Activated T-cell treated with anti-CD3 and anti-CD28 coated beads, Interleukin-2, amount 50 U/mL, for 72 hours (primary cell): ENCODE data around the gene MYRFL. TPM values are rescaled to one million over a fixed set of nuclear protein-coding genes. Genes with fewer than 3 reads are reported as not detected.

ENCODE experiments used
- ATAC-seq, 2 donors: fragments of 150-1000 bp; cut with Tn5 transposase; replicated peaks in 1 of 2; 2 replicates each; pipeline ENCODE4 v1.10.0; 2021; ENCODE audit warnings: moderate library complexity in 2 of 2, mild to moderate bottlenecking in 1 of 2
- DNase-seq, 2 donors: peaks; one replicate each; pipeline ENCODE4 v3.0.0; 2021 to 2022; ENCODE audit warnings: mixed read lengths in 1 of 2
- H3K27ac Mint-ChIP-seq: one replicate; pipeline ENCODE4 v1.8.0; 2022; ENCODE audit warnings: mild to moderate bottlenecking, moderate library complexity, mixed read lengths
- H3K27me3 Mint-ChIP-seq: one replicate; pipeline ENCODE4 v1.8.0; 2022; ENCODE audit warnings: low read depth, mixed read lengths
- H3K36me3 Mint-ChIP-seq, 2 donors: one replicate each; pipeline ENCODE4 v1.8.0; 2022; ENCODE audit warnings: mixed read lengths in 2 of 2, mild to moderate bottlenecking in 1 of 2; ENCODE audit not compliant: insufficient read depth in 2 of 2
- H3K4me1 Mint-ChIP-seq: one replicate; pipeline ENCODE4 v1.8.0; 2022; ENCODE audit warnings: low read depth, mixed read lengths
- H3K4me3 Mint-ChIP-seq, 2 donors: one replicate each; pipeline ENCODE4 v1.8.0; 2022; ENCODE audit warnings: mild to moderate bottlenecking in 2 of 2, mixed read lengths in 2 of 2, moderate library complexity in 2 of 2
- H3K9me3 Mint-ChIP-seq, 2 donors: one replicate each; pipeline ENCODE4 v1.8.0; 2022; ENCODE audit warnings: mixed read lengths in 2 of 2
- total RNA-seq, 2 donors: library from RNA; stranded (reverse); gene quantifications; one replicate each; pipeline ENCODE4 v1.2.3, GENCODE V29; 2022

MYRFL gene
- total RNA-seq, 2 donors from 2014 or later = 0.14 TPM; not detected in 1

DNA sequence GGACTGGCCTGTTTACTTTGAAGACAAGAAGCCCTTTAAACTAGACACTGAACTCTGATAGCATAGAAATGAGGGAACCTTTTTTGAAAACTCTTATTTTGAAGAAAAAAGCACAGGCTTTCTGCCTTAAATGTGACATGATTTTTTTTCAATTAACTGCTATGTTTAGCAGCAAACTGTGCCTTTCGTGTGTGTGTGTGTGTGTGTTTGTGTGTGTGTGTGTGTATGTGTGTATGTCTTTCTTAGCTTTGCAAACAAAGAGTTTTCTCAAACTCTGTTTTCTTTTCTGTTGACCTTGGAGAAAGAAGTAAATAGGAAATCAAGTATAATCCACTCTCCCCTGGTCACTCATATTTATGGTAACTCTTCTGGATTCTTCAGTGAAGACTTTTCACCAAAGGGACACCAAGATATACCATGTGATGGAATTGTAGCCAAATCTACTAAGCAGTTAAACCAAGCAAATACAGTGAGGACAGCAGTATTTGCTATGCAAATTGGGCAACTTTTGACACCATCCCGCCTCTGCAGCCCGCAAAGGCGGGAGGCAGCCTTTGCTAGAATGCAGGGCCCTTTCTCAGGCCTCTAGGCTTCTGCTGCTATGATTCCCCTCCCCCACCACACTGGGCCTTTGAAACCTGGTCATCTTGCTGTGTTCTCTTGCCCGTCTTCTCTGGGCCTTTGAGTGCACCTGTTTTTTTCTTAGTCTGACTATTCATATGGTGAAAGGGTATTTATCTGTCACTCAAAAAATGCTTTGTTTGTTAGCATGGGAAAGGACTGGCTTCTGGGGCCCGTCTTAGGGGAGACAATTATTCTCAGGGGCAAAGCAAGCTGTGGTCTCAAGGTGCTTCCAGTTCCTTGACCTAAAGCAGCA, 107.9 kb downstream of the MYRFL start:
- peaks cover 15% of the 10 kb centered on the region for H3K27me3 Mint-ChIP-seq
- DNase-seq (no peak), ATAC-seq (no peak)
- no peaks in the 10 kb centered on the region for H3K4me1 Mint-ChIP-seq
- H3K36me3 Mint-ChIP-seq = no peaks in the 10 kb centered on the region
- no peak overlapping the region for H3K4me3 Mint-ChIP-seq
- H3K9me3 Mint-ChIP-seq = no peaks in the 10 kb centered on the region
- H3K27ac Mint-ChIP-seq = no peak overlapping the region

DNA sequence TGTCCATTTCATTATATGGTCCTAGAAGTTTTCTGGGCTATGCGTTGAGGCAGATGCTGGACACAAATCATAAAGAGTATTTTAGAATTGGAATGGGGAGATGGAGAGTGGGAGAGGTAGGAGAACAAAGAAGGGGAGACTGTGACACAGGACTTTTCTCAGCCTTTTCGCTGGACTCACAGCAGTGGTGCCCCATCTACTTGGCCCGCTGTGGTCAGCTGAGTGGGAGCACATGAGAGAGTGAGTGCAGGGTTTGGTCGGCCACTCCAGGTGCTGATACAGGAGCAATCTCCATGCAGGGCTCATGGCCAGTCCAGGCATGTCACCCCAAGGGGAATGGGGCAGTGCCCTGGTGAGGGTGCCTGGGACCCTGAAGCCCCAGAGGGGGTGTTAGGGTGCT, 109.0 kb downstream of the MYRFL start:
- Mint-ChIP-seq H3K27me3 (peaks cover 15% of the 10 kb centered on the region), H3K36me3 (no peaks in the 10 kb centered on the region), H3K27ac (no peak overlapping the region), H3K4me3 (no peak overlapping the region), H3K4me1 (no peaks in the 10 kb centered on the region), H3K9me3 (no peaks in the 10 kb centered on the region)
- DNase-seq = no peak
- ATAC-seq = no peak

DNA sequence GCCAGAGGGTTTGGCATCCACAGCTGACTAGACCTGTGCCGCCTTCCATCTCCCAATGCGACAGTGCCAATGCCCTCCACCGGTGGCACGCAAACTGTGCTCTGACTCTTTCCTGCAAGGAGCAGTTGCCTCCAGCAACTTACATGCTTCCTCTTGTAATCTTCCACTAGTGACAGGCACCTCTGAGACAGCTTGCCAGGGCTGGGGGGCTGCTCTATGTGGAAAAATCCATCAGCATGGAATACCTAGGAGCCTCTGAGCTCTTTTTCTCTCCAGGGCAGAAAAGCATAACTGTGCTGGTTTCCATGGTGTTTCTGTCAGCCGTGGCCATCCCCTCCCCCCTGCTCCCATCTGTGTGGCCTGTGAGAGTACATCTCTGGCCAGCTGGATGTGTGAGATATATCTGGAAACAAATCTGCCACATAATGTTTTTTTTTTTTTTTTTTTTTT, 110.6 kb downstream of the MYRFL start:
- Mint-ChIP-seq H3K36me3 (peaks cover 0 to 2% of the 10 kb centered on the region in 2 donors), H3K4me3 (no peak overlapping the region), H3K27me3 (peaks cover 9% of the 10 kb centered on the region), H3K9me3 (no peaks in the 10 kb centered on the region), H3K4me1 (no peaks in the 10 kb centered on the region), H3K27ac (no peak overlapping the region)
- no peak for ATAC-seq
- no peak for DNase-seq

DNA sequence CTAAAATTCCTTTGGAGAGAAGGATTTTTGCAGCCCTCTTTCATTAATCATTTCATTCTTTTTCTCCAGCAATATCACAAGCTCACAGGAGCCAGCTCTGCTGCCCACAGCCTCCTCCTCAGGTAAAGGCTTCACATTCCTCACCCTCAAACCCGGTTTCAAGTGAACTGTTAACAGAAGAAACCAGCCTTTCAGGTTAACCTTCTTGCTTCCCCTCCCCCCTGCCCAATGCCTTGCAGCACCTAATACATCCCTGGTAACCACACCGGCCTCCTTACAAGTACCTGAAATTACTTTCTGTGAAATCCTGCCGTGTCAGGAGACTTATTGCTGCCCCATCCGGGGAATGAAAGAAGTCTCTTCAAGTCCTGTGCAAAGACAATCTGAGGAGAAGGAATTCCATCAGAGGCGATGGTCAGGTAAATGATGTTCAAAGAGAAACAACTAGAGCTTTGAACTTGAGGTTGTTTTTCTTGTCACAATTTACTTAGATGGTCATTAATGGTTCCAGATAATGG, 111.2 kb downstream of the MYRFL start:
- H3K4me1 Mint-ChIP-seq = no peaks in the 10 kb centered on the region
- no peak overlapping the region for H3K27ac Mint-ChIP-seq
- no peak for ATAC-seq
- H3K4me3 Mint-ChIP-seq = no peak overlapping the region
- H3K36me3 Mint-ChIP-seq = peaks cover 0 to 2% of the 10 kb centered on the region in 2 donors
- no peaks in the 10 kb centered on the region for H3K9me3 Mint-ChIP-seq
- DNase-seq = no peak
- H3K27me3 Mint-ChIP-seq = peaks cover 9% of the 10 kb centered on the region

DNA sequence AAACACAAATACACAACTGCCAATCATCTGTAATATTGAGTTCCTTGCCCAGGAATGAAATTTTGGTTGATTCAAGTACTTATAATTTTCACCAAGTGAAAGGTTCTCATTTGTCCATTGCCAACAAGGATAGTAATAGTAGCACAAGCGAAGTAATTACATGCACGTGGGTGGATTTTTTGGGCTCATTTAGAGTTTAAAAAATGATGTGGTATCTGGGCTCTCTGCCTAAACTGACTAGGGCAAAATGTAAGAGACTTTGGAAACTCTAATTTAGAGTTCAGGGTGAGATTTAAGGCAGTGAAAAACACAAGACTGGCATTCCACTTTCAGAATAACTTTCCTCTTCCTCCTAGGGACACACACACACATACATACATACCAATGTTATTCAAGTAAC, 111.7 kb downstream of the MYRFL start:
- no peaks in the 10 kb centered on the region for H3K4me1 Mint-ChIP-seq
- ATAC-seq = no peak
- H3K27me3 Mint-ChIP-seq = peaks cover 9% of the 10 kb centered on the region
- H3K36me3 Mint-ChIP-seq = peaks cover 0 to 2% of the 10 kb centered on the region in 2 donors
- H3K4me3 Mint-ChIP-seq = no peak overlapping the region
- no peak overlapping the region for H3K27ac Mint-ChIP-seq
- DNase-seq = no peak
- no peaks in the 10 kb centered on the region for H3K9me3 Mint-ChIP-seq

DNA sequence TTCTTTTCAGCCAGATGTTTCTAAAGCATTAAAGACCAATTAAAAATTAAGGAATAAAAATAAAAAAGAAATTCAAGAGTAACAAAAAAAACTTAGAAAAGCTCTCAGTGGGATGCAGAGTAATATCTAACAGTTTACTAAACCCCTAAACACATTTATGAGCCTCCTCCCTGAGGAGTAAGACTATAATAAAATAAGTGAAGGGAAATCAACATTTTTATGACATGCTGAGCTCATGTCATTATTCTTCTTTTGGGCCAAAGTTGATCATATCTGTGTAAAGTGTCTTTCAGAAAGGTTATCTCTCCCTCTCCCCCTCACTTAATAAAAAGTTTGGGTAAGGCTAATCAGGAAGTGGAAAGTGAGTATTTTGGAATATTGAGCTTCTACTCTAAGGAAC, 122.1 kb downstream of the MYRFL start:
- Mint-ChIP-seq H3K36me3 (no peaks in the 10 kb centered on the region), H3K9me3 (no peaks in the 10 kb centered on the region), H3K27ac (no peak overlapping the region), H3K4me3 (no peak overlapping the region), H3K27me3 (no peaks in the 10 kb centered on the region), H3K4me1 (no peaks in the 10 kb centered on the region)
- DNase-seq (no peak), ATAC-seq (no peak)

DNA sequence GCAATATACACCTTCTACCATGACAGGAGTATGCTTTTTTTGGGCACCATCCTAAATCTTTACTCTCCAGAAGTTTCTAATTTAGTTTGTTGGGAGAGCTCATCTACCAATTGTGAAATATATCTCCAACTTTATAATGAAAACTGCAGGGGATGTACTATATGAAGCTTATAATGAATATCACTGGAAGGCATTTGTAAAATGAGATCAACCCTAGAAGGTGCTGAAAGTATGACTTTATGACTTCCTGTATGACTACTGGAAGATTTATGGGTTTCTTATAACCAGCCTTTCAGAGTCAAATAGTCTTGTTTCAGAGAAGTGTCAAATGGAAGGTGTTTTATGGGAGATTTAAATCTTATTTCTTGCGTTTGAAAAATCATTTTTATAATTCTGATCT, 122.9 kb downstream of the MYRFL start:
- Mint-ChIP-seq H3K27me3 (no peaks in the 10 kb centered on the region), H3K36me3 (no peaks in the 10 kb centered on the region), H3K27ac (no peak overlapping the region), H3K9me3 (no peaks in the 10 kb centered on the region), H3K4me1 (no peaks in the 10 kb centered on the region), H3K4me3 (no peak overlapping the region)
- no peak for DNase-seq
- ATAC-seq = no peak

DNA sequence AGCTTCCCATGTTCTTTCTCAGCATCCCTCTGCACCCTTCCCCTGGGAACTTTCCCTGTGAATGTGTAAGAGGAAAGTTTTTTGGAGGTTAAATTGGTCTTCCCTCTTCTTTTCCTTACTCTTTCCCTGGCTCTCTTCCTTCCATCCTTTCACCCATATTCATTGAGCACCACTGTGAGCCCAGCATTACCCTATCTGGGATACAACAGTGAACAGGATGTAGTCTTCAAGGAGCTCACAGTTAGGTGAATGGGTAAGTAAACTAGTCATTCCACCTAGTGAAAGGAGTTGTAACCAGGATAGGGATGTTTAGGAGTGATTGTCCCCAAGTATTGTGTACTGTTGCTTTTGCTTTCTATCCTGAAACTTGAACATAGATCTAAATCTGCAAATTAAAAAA, 123.8 kb downstream of the MYRFL start:
- ATAC-seq (no peak), DNase-seq (no peak)
- no peaks in the 10 kb centered on the region for H3K9me3 Mint-ChIP-seq
- H3K4me3 Mint-ChIP-seq = no peak overlapping the region
- H3K27me3 Mint-ChIP-seq = no peaks in the 10 kb centered on the region
- no peaks in the 10 kb centered on the region for H3K36me3 Mint-ChIP-seq
- H3K27ac Mint-ChIP-seq = no peak overlapping the region
- H3K4me1 Mint-ChIP-seq = no peaks in the 10 kb centered on the region

DNA sequence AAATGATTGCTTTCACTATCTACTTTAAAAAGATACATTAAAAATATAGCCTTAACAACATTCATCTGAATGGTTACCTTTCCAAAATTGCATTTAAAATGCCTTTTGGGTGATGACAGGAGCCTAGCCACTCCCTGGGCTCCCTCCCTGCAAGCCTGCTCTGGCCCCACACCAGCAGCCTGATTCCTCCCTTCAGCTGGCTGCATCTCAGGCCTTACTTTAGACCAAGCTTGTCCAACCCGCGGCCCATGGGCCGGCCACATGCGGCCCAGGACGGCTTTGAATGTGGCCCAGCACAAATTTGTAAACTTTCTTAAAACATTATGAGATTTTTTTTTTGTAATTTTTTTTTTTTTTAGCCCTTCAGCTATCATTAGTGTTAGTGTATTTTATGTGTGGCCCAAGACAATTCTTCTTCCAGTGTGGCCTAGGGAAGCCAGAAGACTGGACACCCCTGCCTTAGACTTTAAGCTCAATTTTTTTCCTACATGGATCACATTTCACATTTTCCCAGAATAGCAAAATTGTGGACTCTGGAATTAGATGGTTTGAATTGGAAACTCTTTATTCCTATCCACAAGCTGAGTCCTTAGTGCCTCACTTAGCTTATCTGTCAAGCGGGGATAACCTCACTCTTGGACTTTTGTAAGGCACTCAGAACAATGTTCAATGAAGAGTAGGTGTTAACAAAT, 124.4 kb downstream of the MYRFL start:
- DNase-seq (no peak), ATAC-seq (no peak)
- H3K4me3 Mint-ChIP-seq = no peak overlapping the region
- no peaks in the 10 kb centered on the region for H3K36me3 Mint-ChIP-seq
- H3K27me3 Mint-ChIP-seq = no peaks in the 10 kb centered on the region
- H3K9me3 Mint-ChIP-seq = no peaks in the 10 kb centered on the region
- no peaks in the 10 kb centered on the region for H3K4me1 Mint-ChIP-seq
- no peak overlapping the region for H3K27ac Mint-ChIP-seq

DNA sequence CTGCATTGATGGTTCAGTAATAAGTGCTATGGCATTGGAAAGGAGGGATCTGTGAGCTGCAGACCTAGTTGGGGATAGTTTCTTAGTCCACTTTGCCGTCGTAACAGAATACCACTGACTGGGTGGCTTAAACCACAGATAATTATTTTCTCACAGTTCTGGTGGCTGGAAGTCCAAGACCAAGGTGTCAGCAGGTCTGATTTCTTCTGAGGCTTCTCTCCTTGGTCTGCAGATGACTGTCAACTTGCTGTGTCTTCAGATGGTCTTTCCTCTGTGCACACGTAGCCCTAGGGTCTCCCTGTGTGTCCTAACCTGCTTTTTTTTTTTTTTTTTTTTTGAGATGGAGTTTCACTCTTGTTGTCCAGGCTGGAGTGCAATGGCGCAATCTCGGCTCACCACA, 126.1 kb downstream of the MYRFL start:
- DNase-seq (no peak), ATAC-seq (no peak)
- Mint-ChIP-seq H3K36me3 (no peaks in the 10 kb centered on the region), H3K4me3 (no peak overlapping the region), H3K27me3 (no peaks in the 10 kb centered on the region), H3K9me3 (no peaks in the 10 kb centered on the region), H3K27ac (no peak overlapping the region), H3K4me1 (no peaks in the 10 kb centered on the region)

DNA sequence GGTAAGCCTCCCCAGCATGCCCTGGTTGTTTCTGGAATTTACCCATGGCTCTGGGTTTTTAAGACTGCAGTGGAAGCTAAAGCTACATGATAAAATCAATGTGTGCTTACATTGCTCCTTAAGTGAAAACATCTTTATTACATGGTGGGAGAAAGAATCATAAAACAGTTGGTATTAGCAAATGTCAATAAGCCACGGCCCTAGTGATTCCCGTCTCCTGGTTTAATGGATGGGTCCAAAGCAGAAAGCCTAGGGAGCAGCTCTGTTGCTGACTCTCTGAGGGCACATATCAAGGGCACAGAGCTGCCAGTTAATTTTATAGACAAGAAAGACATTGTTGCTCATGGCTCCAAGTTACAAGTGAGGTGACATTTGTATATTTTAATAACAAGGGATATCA, 127.9 kb downstream of the MYRFL start:
- no peaks in the 10 kb centered on the region for H3K9me3 Mint-ChIP-seq
- no peak for DNase-seq

DNA sequence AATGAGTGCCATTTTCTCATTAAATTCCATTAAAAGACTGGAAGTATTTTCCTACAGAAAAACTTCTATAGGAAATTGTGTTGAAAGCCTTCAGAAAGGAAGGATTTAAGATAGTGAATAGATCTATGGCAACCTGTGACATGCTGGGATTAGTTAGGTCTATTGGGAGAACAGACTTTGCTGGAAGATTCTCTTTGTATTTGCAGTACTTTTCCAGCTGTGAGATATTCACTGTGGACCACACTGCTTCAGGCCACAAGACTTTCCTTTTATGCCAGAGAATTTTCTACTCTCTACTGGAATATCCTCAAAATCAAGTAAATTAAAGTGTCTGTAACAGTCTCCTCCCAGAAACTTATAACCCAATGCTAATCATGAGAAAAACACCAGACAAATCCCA, 136.2 kb downstream of the MYRFL start:
- DNase-seq (no peak), ATAC-seq (no peak)
- Mint-ChIP-seq H3K27ac (no peak overlapping the region), H3K4me1 (no peaks in the 10 kb centered on the region), H3K4me3 (no peak overlapping the region), H3K36me3 (no peaks in the 10 kb centered on the region), H3K27me3 (peaks cover 20% of the 10 kb centered on the region), H3K9me3 (no peaks in the 10 kb centered on the region)

More for the DNA sequence above, 127.9 kb downstream of the MYRFL start:
- Mint-ChIP-seq H3K4me1 (no peaks in the 10 kb centered on the region), H3K27me3 (peaks cover 13% of the 10 kb centered on the region), H3K27ac (no peak overlapping the region), H3K36me3 (no peaks in the 10 kb centered on the region), H3K4me3 (no peak overlapping the region)
- no peak for ATAC-seq

DNA sequence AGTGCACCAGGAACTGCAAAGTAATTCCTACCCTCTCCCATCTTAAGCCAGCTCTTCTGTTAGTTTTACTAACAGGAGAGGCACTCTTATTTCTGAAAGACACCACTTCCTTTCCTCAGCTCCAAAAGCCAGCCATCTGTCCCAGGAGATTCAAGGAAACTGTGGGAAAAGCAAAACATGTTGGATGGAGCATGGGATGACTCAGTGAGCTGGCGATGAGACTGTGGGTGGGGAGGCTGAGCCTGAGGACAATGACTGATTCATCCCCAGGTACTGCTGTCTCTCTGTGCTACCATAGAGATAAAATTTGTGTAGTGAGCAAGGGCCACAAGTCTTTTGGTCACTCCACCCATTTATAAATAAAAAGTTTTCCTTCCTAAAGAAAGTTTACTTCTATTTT, 141.4 kb downstream of the MYRFL start:
- H3K36me3 Mint-ChIP-seq = no peaks in the 10 kb centered on the region
- no peak overlapping the region for H3K4me3 Mint-ChIP-seq
- H3K4me1 Mint-ChIP-seq = no peaks in the 10 kb centered on the region
- no peak for ATAC-seq
- no peak for DNase-seq
- H3K27ac Mint-ChIP-seq = no peak overlapping the region
- no peaks in the 10 kb centered on the region for H3K9me3 Mint-ChIP-seq
- H3K27me3 Mint-ChIP-seq = no peaks in the 10 kb centered on the region
